Breast epithelium (tissue), 3 donors: ENCODE results near the gene ZNF79.
A peak's percentile ranks its signal among the peaks of the same experiment; 100 is the strongest.

Experiments used
- CTCF ChIP-seq, 3 donors: fragments of 450-650 bp; IDR thresholded peaks; one replicate each; pipeline ENCODE4 v1.5.1; 2016 to 2017; ENCODE audit warnings: antibody characterized with exemption in 3 of 3, mild to moderate bottlenecking in 3 of 3, moderate library complexity in 3 of 3
- POLR2A ChIP-seq: fragments of 450-650 bp; IDR thresholded peaks from one replicate; pipeline ENCODE4 v1.6.1; 2016; ENCODE audit warnings: antibody characterized with exemption, mild to moderate bottlenecking, moderate library complexity
- POLR2AphosphoS5 ChIP-seq, 3 donors: sonication (generic); formaldehyde crosslinking; IDR thresholded peaks; one replicate each; pipeline ENCODE4 v1.6.1; 2017; ENCODE audit warnings: antibody characterized with exemption in 3 of 3

GRCh38 chr9:127396808-127397645, 27.2 kb upstream of the ZNF79 start, which contains the start of gene SLC2A8:
- no peak for TF ChIP-seq CTCF (IDR thresholded peaks at IDR 0.05)
- peak; percentile 49 to 73 (median 70) for TF ChIP-seq POLR2AphosphoS5 (IDR thresholded peaks at IDR 0.05)
- TF ChIP-seq POLR2A, result no peak
